Bronchial epithelial cell (primary cell): ENCODE measurements around the gene CCDC177. TPM values are rescaled to one million over a fixed set of nuclear protein-coding genes. Genes with fewer than 3 reads are reported as not detected.

Source experiments
- DNase-seq: peaks from one replicate; pipeline ENCODE4 v3.0.0-alpha.2; 2010; ENCODE audit warnings: low read depth
- FAIRE-seq: peaks from 2 replicates; lab custom pipeline; 2011; peaks lifted over from hg19 to GRCh38; lab: Jason Lieb, UNC
- H3K27me3 ChIP-seq: 2 replicates; pipeline ENCODE4 v1.5.1; 2011; ENCODE audit warnings: low read length; ENCODE audit not compliant: control insufficient read depth, insufficient read depth
- H3K36me3 ChIP-seq: 2 replicates; pipeline ENCODE4 v1.5.1; 2011; ENCODE audit warnings: low read length; ENCODE audit not compliant: control insufficient read depth, insufficient read depth
- H3K4me3 ChIP-seq: 2 replicates; pipeline ENCODE4 v1.5.1; 2011; ENCODE audit warnings: mild to moderate bottlenecking, low read depth, low read length, control low read depth
- CTCF ChIP-seq: IDR thresholded peaks from 2 replicates; pipeline ENCODE4 v1.5.1; 2011; ENCODE audit warnings: mild to moderate bottlenecking, moderate library complexity, low read length, control low read depth, inconsistent platforms; ENCODE audit not compliant: insufficient read depth, severe bottlenecking
- total RNA-seq: library from RNA; depleted of rRNA; stranded (reverse); fragments of >200 nt; gene quantifications from 2 replicates; pipeline ENCODE4 v1.2.1, GENCODE V29; 2014

The CCDC177 gene
- total RNA-seq, 1 donor from 2014 or later: not detected

GRCh38 chr14:69617796-69618195 lies 43.1 kb upstream of the CCDC177 start:
- FAIRE-seq (no peak), DNase-seq (no peak)
- Histone ChIP-seq H3K36me3 (peaks cover 4% of the 10 kb centered on the region), H3K27me3 (no peaks in the 10 kb centered on the region), H3K4me3 (no peak overlapping the region)
- TF ChIP-seq CTCF: no peak

- H3K36me3 ChIP-seq: peaks cover 4% of the 10 kb centered on the region
- no peaks in the 10 kb centered on the region for H3K27me3 ChIP-seq
- no peak for TF ChIP-seq CTCF
- H3K4me3 ChIP-seq: no peak overlapping the region
- DNase-seq (no peak), FAIRE-seq (no peak)
These were observed 41.7 kb upstream of the CCDC177 start for GRCh38 chr14:69616408-69616773.

GRCh38 chr14:69615496-69616407 lies 41.1 kb upstream of the CCDC177 start:
- Histone ChIP-seq H3K27me3 (no peaks in the 10 kb centered on the region), H3K4me3 (no peak overlapping the region), H3K36me3 (peaks cover 4% of the 10 kb centered on the region)
- peak; percentile 48 for DNase-seq
- no peak for TF ChIP-seq CTCF
- no peak for FAIRE-seq

- FAIRE-seq (no peak), DNase-seq (peak; percentile 10)
- Histone ChIP-seq H3K36me3 (peaks cover 4% of the 10 kb centered on the region), H3K27me3 (no peaks in the 10 kb centered on the region), H3K4me3 (no peak overlapping the region)
- no peak for TF ChIP-seq CTCF
These were observed 40.4 kb upstream of the CCDC177 start for GRCh38 chr14:69615121-69615495.

- Histone ChIP-seq H3K4me3 (no peak overlapping the region), H3K27me3 (no peaks in the 10 kb centered on the region), H3K36me3 (peaks cover 4% of the 10 kb centered on the region)
- no peak for DNase-seq
- FAIRE-seq: no peak
- TF ChIP-seq CTCF: no peak
These were observed 39.9 kb upstream of the CCDC177 start for GRCh38 chr14:69614592-69614991.
